ENCODE data around the gene ELOB.

Gene ELOB

DNA sequence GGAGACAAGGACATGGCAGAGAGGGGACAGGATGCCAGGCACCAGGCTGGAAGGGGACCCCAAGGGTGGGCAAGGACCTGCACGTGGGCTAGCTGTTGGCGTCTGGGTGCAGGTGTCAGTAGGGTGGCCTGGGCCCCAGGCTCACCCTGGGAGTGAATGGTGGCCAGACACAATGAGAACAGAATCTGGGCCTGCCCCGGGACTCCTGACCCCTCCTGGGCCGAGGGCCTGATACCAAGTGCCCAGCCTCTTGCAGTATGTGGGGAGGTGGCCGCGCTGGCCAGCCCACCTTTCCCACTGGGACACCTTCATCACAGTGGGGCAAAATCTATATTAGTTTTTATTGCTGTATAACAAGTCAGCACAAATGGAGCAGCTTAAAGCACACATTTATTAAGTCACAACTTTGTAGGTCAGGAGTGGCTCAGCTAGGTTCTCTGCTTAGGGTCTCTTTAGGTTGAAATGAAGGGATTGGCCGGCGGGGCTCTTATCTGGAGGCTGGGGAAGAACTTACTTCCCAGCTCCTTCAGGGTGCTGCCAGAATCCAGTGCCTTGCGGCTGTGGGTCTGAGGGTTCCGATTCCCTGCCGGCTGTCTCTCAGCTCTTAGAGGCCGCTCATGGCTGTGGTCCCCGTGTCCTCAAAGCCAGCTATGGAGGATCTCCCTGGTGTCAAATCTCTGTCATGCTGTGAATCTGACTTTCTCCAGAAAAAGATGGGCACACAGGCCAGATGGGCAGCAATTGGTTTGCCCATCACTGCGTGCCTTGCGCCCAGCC, 6.7 kb upstream of the ELOB start:
- DNase-seq (ENCODE audit: low read depth in 3 of 3), result no peak

- DNase-seq (ENCODE audit: low read depth in 3 of 3), result no peak
Observed at GRCh38 chr16:2782583-2783351, 5.7 kb upstream of the ELOB start.

- DNase-seq (ENCODE audit: low read depth in 3 of 3), result no peak
Observed at GRCh38 chr16:2779978-2780898, 3.2 kb upstream of the ELOB start.

DNA sequence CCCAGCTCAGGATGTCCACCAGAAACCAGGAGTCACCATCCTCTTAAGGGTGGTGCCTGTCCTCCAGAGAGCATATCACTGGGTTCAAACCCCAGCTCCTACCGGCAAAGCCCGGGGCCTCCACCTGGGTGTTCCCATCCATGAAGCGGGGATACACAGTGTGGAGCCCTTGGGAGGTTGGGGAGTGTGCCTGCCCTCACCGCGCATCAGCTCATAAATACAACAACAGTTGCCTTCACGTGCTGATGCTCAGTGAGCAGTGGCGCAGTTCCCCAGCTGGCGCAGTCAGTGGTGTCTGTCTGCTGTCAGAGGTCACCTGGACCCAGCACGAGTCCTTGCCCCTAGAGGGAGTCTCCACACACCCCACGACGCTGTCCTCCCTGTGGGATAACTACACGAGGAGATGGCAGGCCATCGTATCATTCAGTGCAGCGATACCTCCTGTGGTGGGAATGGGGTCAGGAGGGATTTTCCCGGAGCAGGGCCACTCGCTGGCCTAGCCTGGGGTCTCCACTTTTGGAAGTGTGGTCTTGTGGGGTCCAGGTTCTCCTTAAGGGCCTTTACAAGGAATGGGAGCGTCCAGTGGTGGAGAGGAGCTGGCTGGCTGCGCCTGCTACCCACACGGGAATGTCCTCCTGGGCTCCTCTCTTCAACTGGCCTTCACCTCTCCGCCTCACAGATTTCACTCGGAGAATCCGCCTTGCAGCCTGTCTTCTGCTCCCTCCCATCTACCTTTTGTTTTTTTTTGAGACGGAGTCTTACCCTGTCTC, 2.3 kb upstream of the ELOB start:
- DNase-seq (ENCODE audit: low read depth in 3 of 3), result no peak

GRCh38 chr16:2778630-2778958, 1.5 kb upstream of the ELOB start:
- DNase-seq (ENCODE audit: low read depth in 3 of 3), result no peak

DNA sequence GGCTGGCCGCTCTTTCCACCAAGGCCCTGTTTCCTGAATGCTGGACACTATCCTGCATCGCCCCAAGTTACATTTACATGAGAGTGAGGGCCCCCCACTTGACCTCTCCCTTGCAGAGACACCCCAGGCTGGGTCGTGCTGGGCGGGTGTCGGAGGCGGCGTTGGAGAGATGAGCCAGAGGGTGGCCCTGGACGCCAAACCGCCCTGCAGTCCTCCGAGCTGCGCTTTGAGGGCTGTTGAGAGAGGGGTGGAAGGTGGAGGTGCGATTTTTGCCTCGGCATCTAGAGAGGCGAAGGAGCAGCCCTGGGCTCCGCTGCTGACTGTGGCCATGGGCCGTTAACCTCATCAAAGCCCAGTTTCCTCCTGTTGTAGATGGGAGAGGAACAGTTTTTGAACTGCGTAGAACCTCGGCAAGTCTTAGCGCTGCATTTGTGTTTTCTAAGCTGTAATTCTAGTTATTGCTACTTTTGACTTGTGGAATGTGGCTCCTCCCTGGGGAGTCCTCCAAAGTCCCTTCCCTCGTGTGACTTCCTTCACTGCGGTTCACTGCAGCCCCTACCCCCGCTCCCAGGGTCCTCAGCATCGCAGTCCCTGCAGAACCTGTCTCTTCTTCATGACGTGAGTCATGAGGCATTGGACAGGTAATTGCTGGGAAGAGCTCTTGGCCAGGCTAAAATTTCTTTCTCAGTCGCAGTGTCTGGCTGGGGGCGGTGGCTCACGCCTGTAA, 986 bp upstream of the ELOB start:
- no peak for DNase-seq (ENCODE audit: low read depth in 3 of 3)

- DNase-seq (ENCODE audit: low read depth in 3 of 3), result no peak
Observed at GRCh38 chr16:2776500-2777139, 460 bp downstream of the ELOB start.

DNA sequence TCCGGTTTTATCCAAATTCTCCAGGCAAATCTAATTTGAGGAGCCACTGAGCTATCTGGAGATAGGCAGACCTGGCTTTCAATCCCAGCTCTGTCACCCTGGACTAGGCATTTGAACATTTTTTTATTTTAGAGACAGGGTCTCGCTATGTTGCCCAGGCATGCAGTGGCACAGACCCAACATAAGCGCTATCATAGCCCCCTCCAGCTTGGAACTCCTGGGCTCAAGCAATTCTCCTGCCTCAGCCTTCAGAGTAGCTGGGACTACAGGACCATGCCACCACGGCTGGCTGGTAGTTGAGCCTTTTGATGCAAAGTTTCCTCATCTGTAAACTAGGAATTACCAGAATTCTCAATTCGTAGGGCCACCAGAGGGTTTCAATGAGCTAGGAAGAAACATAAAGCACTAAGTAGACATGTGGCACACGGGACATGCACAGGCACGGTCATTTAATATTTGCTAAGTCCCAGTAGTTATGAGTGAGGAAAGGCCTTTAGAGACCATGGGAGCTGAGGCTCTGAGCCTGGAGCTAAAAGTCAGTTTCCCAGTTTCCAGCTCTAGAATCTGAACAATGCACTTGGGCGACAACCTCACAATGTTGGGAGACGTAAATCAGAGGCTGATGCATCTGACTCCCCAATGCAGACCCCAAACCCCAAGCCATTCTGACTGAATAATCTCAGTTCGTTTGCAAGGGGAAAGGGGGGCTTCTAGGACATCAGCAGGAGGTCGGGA, 1.1 kb downstream of the ELOB start:
- DNase-seq (ENCODE audit: low read depth in 3 of 3), result no peak

GRCh38 chr16:2775131-2775716, 1.9 kb downstream of the ELOB start:
- DNase-seq (ENCODE audit: low read depth in 3 of 3), result no peak

DNA sequence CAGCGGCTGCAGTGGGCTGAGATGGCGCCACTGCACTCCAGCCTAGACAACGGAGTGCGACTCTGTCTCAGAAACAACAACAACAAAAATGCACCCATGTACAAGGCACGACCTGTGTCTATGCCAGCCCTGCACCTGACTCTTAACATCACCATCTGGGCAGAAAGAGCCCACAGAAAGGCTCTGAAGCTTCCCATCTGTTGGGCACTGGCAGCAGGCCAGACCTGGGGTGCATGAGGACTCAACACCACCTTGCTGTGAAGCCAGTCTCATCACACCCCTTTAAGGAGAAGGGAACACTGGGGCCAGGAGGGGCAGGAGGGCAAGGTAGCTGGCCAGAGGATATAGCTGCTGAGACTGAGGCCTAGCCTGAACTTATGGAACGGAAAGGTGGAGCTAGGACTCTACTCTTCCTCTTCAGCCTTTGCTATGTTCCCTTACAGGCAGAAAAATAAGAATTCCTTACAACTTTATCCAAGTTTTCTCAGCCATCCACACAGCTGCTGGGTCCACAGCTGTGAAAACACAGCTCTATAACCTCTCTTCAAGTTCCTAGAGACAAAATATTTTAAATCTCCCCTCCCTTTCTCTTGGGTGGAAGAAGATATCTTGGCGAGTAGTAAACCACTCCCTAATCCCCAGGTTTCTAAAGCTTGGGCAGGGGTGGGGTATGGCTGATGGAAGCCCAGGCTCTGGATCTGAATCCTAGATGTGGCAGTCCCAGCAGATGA, 2.8 kb downstream of the ELOB start:
- no peak for DNase-seq (ENCODE audit: low read depth in 3 of 3)

DNA sequence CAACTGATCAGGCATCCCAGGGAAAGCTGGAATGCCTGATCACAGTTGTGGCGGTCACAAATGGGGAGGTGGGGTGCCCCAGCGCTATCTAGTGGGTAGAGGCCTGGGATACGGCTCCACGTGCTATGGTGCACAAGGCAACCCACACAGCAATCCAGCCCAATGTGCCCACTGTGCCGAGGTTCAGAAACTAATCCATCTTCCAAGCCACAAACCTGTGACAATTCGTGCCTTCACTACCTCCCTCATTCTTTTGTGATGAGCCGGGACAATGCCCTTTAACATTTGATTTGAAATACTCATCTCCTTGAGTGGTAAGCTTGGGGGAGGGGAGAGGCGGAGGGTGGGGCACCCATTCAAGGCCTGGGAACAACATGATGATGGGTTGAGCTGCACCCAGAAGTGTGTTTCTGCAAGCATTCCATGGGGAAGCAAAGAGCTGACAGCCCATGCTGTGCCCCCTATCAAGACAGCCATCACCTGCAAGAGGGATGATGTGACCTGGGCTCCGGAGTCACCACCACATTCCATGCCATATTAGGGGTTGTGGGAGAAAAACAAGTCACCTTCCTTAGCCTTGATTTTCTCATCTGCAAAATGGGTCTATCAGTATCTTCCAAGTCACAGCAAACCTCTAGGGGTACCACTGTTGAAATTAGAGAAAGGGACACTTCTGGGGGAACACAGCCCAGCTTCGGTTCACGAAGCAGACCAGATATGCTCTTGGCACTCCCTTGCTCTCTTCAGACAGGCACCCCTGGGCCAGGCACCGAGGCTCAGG, 3.7 kb downstream of the ELOB start:
- DNase-seq (ENCODE audit: low read depth in 3 of 3), result no peak

GRCh38 chr16:2771496-2772402, 5.3 kb downstream of the ELOB start:
- DNase-seq (ENCODE audit: low read depth in 3 of 3), result no peak

DNA sequence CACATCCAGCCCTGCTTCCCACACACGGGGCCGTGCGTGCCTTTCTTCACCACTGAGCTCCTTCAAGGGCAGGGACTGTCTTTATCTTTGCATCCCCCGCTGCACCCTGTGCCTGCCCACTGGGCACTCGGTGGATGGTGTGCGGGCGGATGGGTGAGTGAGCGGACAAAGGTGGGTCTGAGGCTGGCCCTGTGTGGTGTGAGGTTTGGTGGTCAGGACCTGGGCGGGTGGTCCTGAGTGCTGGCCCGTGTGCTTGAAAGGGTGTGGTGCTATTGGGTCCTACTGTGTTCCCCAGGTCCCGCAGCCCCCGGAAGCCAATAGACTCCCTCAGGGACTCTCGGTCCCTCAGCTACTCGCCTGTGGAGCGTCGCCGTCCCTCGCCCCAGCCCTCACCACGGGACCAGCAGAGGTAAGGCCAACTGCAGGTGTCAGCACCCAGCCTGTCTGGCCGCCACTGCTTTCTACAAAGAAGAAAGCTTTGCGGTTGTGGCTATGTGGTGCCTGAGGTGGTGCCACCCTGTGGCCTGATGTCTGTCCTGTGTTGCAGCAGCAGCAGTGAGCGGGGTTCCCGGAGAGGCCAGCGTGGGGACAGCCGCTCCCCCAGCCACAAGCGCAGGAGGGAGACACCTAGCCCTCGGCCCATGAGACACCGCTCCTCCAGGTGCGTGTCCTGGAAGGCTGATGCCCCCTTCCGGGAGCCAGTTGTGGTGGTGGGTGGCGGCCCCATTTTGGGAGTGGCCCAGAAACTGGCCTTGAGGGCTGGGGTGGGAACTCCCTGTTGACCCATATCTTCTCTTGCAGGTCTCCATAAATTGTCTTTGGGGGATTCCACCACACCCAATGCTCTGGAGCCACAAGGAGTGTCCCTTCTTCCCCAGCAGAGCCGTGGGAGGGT, 6.8 kb downstream of the ELOB start:
- no peak for DNase-seq (ENCODE audit: low read depth in 3 of 3)

DNA sequence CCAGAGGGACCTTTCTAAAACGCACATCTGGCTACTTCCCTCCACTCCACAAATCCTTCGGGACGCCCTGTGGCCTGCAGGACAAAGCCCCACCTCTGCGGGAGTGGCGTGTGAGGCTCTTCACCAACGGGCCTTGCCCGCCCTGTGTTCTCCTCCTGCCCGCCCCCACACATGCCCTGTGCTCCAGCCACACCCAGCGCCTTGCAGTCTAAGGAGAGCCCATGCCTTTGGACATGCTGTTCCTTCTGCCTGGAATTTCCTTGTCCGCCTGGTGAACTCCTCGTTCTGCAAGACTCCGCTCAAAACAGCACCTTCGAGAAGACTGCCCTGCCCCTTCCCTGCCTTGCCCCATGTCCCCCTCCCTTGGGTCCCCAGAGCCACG, 7.4 kb downstream of the ELOB start:
- DNase-seq (ENCODE audit: low read depth in 3 of 3), result no peak

DNA sequence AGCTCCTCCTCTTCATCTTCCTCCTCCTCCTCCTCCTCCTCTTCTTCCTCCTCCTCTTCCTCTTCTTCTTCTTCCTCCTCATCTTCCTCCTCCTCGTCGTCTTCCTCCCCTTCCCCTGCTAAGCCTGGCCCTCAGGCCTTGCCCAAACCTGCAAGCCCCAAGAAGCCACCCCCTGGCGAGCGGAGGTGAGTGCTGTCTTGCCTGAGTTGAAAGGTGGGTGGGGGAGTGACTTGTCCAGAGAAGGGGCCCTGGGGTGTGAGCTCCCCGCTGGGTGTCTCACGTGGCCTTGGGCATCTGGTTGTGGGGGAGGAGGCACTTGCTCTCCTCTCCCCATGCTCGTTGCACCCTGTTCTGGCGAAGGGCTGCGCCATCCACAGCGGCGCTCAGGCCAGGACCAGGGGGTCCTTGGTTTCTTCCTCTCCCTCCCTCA, 8.0 kb downstream of the ELOB start:
- DNase-seq (ENCODE audit: low read depth in 3 of 3), result no peak

All from stimulated activated CD4-positive, alpha-beta T cell treated with anti-CD3 and anti-CD28 coated beads, TNF-alpha, amount 100 ng/mL, for 24 hours (primary cell).